OCI-LY3 (cell line): ENCODE data around the gene CLDN4.

Experiments used
- H2AFZ ChIP-seq: fragments of 200-600, 300-600 bp; shearing (Covaris generic); 2 replicates; pipeline ENCODE4 v1.6.0; 2014; ENCODE audit warnings: antibody characterized with exemption, low read depth, low read length
- H3K27ac ChIP-seq: fragments of 200-600, 300-600 bp; sonication (generic); 2 replicates; pipeline ENCODE4 v1.5.1; 2014; ENCODE audit warnings: mild to moderate bottlenecking, low read length, moderate library complexity, mixed read lengths
- H3K27me3 ChIP-seq: fragments of 200-600, 300-600 bp; sonication (generic); 2 replicates; pipeline ENCODE4 v1.6.1; 2014; ENCODE audit warnings: low read depth, low read length, mixed read lengths
- H3K36me3 ChIP-seq: fragments of 200-600, 300-600 bp; sonication (generic); replicated peaks from 2 replicates; pipeline ENCODE3; 2014; ENCODE audit warnings: low read depth, low read length, mixed read lengths
- H3K4me1 ChIP-seq: fragments of 300-600, 200-600 bp; sonication (generic); 2 replicates; pipeline ENCODE4 v1.6.1; 2014; ENCODE audit warnings: low read length, mixed read lengths
- H3K4me2 ChIP-seq: fragments of 200-600, 300-600 bp; sonication (generic); 2 replicates; pipeline ENCODE4 v1.6.1; 2014; ENCODE audit warnings: low read length, mixed read lengths
- H3K4me3 ChIP-seq: fragments of 300-600, 200-600 bp; sonication (generic); 2 replicates; pipeline ENCODE4 v1.5.1; 2014; ENCODE audit warnings: antibody characterized with exemption, mild to moderate bottlenecking, low read length, moderate library complexity
- H3K79me2 ChIP-seq: fragments of 300-600, 200-600 bp; shearing (Covaris generic); 2 replicates; pipeline ENCODE4 v1.6.1; 2014; ENCODE audit warnings: mild to moderate bottlenecking, low read length, mixed read lengths
- H3K9ac ChIP-seq: fragments of 300-600, 200-600 bp; shearing (Covaris generic); 2 replicates; pipeline ENCODE4 v1.6.0; 2014; ENCODE audit warnings: mild to moderate bottlenecking, low read length, moderate library complexity
- H3K9me3 ChIP-seq: fragments of 200-600, 300-600 bp; shearing (Covaris generic); 2 replicates; pipeline ENCODE4 v1.6.1; 2014; ENCODE audit warnings: low read length, mixed read lengths; ENCODE audit not compliant: insufficient read depth
- H4K20me1 ChIP-seq: fragments of 200-600, 300-600 bp; sonication (generic); 2 replicates; pipeline ENCODE4 v1.6.1; 2016; ENCODE audit warnings: low read length, mixed read lengths; ENCODE audit not compliant: insufficient read depth
- EZH2phosphoT487 ChIP-seq: fragments of 200-600 bp; shearing (Covaris generic); IDR thresholded peaks from 2 replicates; pipeline ENCODE4 v1.6.1; 2018; ENCODE audit warnings: antibody characterized with exemption, mixed run types, low read depth
- TF ChIP-seq, protein P1 (sequence below): fragments of 200-600, 300-600 bp; sonication (generic); IDR thresholded peaks from 2 replicates; pipeline ENCODE4 v1.5.1; 2014; ENCODE audit warnings: antibody characterized with exemption, low read length, low read depth

The CLDN4 gene

DNA sequence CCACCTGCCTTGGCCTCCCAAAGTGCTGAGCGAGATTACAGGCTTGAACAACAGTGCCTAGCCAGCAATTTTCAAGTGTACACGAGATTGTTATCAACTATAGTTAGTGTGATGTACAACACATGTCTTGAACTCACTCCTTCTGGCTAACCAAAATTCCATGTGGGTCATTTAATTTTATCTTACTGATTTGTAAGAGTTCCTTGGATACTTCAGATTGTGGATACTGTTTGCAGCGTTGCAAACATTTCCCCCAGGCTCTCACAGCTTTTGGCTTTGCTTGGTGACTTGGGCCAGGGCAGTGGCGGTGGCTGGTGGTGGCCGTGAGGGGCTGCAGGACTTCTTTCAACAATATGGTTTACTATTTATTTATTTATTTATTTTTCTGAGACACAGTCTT is 21.7 kb downstream of the CLDN4 start:
- Histone ChIP-seq H3K27me3 (peaks cover 16% of the 10 kb centered on the region), H3K4me2 (peak overlapping the region; percentile 66; the same call in 1 of the 2 replicates), H3K27ac (no peak overlapping the region), H2AFZ (no peak overlapping the region), H3K9ac (no peak overlapping the region), H4K20me1 (no peaks in the 10 kb centered on the region), H3K4me3 (no peak overlapping the region), H3K36me3 (no peaks in the 10 kb centered on the region), H3K79me2 (no peaks in the 10 kb centered on the region), H3K9me3 (peaks cover 8% of the 10 kb centered on the region; the same call in 1 of the 2 replicates), H3K4me1 (peaks cover 39% of the 10 kb centered on the region)
- TF ChIP-seq, protein P1, sequence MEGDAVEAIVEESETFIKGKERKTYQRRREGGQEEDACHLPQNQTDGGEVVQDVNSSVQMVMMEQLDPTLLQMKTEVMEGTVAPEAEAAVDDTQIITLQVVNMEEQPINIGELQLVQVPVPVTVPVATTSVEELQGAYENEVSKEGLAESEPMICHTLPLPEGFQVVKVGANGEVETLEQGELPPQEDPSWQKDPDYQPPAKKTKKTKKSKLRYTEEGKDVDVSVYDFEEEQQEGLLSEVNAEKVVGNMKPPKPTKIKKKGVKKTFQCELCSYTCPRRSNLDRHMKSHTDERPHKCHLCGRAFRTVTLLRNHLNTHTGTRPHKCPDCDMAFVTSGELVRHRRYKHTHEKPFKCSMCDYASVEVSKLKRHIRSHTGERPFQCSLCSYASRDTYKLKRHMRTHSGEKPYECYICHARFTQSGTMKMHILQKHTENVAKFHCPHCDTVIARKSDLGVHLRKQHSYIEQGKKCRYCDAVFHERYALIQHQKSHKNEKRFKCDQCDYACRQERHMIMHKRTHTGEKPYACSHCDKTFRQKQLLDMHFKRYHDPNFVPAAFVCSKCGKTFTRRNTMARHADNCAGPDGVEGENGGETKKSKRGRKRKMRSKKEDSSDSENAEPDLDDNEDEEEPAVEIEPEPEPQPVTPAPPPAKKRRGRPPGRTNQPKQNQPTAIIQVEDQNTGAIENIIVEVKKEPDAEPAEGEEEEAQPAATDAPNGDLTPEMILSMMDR: no peak
- no peak for TF ChIP-seq EZH2phosphoT487

DNA sequence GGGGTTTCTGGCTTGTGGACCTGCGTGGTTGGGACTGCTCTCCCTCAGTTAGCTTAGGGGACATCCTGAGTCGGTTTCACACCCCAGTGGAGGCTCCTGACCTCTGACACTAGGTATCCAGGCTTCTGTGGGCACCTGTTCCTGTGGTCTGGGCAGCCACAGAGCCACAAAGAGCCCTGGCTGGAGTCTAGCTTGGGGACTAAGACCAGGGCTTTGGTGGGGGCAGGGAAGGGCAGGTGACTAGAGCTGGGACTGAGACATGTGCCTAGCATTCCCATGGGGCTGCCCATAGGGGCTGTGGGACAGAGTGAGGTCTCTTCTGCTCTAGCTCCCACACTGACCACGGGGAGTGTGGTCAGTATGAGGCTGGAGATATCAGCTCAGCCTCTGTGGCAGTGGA is 26.1 kb downstream of the CLDN4 start:
- Histone ChIP-seq H3K27ac (no peak overlapping the region), H4K20me1 (no peaks in the 10 kb centered on the region), H3K79me2 (no peaks in the 10 kb centered on the region), H3K4me3 (no peak overlapping the region), H3K4me1 (peaks cover 16% of the 10 kb centered on the region), H3K27me3 (peaks cover 16% of the 10 kb centered on the region), H3K9me3 (no peaks in the 10 kb centered on the region), H2AFZ (no peak overlapping the region), H3K9ac (no peak overlapping the region), H3K36me3 (no peaks in the 10 kb centered on the region), H3K4me2 (no peak overlapping the region)
- TF ChIP-seq, protein P1: no peak
- TF ChIP-seq EZH2phosphoT487: no peak

DNA sequence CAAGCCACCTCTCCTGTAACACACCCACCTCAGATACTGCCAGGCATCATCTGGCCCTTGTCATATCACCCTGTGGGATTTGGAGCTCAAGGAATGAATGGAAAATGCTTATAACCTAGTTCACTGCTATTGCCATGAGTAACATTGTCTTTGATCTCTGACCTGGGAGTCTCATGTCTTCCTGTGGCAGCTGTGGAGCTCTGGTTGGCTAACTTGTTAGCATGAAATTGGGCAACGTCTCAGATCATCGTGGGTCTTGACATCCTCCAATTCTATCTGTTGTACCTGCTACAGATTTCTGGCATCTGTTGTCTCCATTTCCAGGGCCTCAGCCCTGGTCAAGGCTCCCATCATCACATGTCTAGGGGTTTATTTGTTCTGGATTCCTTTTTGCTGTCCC is 28.0 kb downstream of the CLDN4 start:
- Histone ChIP-seq H3K27me3 (peaks cover 14% of the 10 kb centered on the region), H3K9me3 (no peaks in the 10 kb centered on the region), H2AFZ (no peak overlapping the region), H3K79me2 (no peaks in the 10 kb centered on the region), H3K9ac (no peak overlapping the region), H3K27ac (no peak overlapping the region), H3K4me3 (no peak overlapping the region), H3K36me3 (no peaks in the 10 kb centered on the region), H3K4me1 (peaks cover 10% of the 10 kb centered on the region; the same call in 1 of the 2 replicates), H4K20me1 (no peaks in the 10 kb centered on the region), H3K4me2 (no peak overlapping the region)
- TF ChIP-seq, protein P1: no peak
- TF ChIP-seq EZH2phosphoT487: no peak

DNA sequence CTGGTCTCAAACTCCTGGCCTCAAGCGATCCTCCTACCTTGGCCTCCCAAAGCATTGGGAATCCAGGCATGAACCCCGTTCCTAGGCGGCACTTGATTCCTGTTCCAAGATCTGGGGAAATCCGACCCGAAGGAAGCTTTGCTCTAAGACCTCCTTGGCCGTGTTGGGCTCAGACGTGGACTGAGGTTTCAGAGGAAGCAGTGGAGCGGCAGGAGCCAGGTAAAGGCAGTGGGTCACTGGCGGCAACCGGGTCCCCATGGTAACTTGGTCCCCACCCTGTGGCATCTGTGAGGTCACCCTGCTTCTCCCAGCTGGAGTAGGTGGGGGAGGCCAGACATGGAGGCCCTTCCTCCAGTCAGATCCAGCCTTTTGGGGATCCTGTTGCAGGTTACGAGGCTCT is 30.1 kb downstream of the CLDN4 start, which contains the start of gene TMEM270:
Gene TMEM270, plus strand, starts transcription at position 301 of the 400 bp plus-strand sequence. Its CDS starts 36 bp downstream, at position 337.
- H3K27me3 ChIP-seq: 0 out of 2 replicates have a peak, but pooled peaks cover 3% of the 10 kb centered on the region
- no peaks in the 10 kb centered on the region for H4K20me1 ChIP-seq
- H3K36me3 ChIP-seq: no peaks in the 10 kb centered on the region
- peaks cover 8% of the 10 kb centered on the region; the same call in 1 of the 2 replicates for H3K4me1 ChIP-seq
- H2AFZ ChIP-seq: no peak within 1 kb of the TSS
- H3K9ac ChIP-seq: no peak within 1 kb of the TSS
- H3K27ac ChIP-seq: no peak within 1 kb of the TSS
- no peak within 1 kb of the TSS for H3K4me2 ChIP-seq
- TF ChIP-seq EZH2phosphoT487: no peak
- TF ChIP-seq, protein P1: no peak
- no peaks in the 10 kb centered on the region for H3K79me2 ChIP-seq
- no peak within 1 kb of the TSS for H3K4me3 ChIP-seq
- H3K9me3 ChIP-seq: no peaks in the 10 kb centered on the region
